GM19467 (cell line): ENCODE data around the gene SLC25A41.

Experiments
- ATAC-seq: cut with Tn5 transposase; IDR thresholded peaks from one replicate; pipeline ENCODE4 v1.9.1; 2021; ENCODE audit warnings: mild to moderate bottlenecking, moderate library complexity; ENCODE audit not compliant: unreplicated experiment

Gene SLC25A41

GRCh38 chr19:6376512-6377190 is 56.9 kb downstream of the SLC25A41 start:
- ATAC-seq = no peak
